GM13976 (cell line): ENCODE measurements around the gene EPHA2.
"Not testable (repeated sequence)": the region's sequence is repeated elsewhere in the genome, so short reads cannot be mapped to it uniquely, and the experiment has no call there.

Experiments
- DNase-seq: peaks from one replicate; pipeline ENCODE4 v3.0.0; 2012; ENCODE audit warnings: low spot score
- in situ Hi-C: fragments of 300-500 bp; cut with MboI; formaldehyde crosslinking; loops from one replicate; pipeline ENCODE4 v1.12.0; 2022; ENCODE audit warnings: low sequenced_read_pairs, mixed read lengths, inconsistent platforms; ENCODE audit not compliant: unreplicated experiment
- TF ChIP-seq, protein P1 (sequence below): IDR thresholded peaks from 2 replicates; pipeline ENCODE4 v1.5.1; 2012; ENCODE audit warnings: borderline replicate concordance, mild to moderate bottlenecking; ENCODE audit not compliant: insufficient read depth; ENCODE audit errors: extremely low read depth, missing control alignments, control extremely low read depth

EPHA2 gene

DNA sequence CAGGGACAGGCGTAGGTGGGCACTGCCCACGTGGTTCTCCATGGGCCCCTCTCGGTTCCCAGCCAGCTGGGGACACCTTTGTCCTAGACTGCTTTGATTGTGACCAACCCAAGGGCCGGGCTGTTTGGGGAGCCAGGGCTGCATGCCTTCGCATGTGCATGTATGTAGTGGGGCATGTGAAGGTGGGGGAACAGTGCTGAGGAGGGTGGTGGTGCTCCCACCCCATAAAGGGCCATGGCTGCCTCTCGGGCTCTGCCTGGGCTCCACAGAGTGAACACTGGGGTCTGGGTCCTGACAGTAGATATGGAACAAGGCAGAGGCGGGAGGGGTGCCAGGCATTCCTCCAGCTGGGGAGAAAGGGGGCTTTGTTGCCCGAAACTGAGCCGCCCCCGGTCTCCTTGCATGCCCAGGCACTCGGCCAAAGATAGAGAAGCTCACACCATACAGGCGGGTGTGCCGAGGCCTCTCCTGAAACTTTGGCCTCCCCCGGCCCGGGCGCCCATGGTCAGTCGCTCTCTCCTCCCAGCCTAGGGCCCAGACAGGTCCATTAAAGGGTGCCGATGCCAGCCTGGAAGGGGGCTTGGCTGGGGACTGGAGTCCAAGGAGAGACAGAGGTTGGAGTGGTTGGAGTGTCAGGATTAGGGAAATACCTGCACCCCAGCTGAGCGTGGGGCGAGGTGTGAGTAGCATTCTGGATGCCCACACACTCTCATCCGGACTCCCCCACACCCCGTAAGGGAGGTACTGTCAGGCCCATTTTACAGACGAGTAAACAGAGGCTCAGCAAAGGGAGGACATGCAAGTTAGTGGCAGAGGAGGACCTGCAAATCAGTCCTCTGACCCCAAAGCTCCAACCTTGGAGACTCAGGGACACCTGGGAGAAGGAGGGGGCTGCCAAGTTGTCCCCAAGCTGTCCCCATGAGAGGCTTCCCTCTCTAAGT is 41.1 kb downstream of the EPHA2 start:
- no peak for DNase-seq
- TF ChIP-seq, protein P1, sequence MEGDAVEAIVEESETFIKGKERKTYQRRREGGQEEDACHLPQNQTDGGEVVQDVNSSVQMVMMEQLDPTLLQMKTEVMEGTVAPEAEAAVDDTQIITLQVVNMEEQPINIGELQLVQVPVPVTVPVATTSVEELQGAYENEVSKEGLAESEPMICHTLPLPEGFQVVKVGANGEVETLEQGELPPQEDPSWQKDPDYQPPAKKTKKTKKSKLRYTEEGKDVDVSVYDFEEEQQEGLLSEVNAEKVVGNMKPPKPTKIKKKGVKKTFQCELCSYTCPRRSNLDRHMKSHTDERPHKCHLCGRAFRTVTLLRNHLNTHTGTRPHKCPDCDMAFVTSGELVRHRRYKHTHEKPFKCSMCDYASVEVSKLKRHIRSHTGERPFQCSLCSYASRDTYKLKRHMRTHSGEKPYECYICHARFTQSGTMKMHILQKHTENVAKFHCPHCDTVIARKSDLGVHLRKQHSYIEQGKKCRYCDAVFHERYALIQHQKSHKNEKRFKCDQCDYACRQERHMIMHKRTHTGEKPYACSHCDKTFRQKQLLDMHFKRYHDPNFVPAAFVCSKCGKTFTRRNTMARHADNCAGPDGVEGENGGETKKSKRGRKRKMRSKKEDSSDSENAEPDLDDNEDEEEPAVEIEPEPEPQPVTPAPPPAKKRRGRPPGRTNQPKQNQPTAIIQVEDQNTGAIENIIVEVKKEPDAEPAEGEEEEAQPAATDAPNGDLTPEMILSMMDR: no peak
- in situ Hi-C loops: no loop called here

DNA sequence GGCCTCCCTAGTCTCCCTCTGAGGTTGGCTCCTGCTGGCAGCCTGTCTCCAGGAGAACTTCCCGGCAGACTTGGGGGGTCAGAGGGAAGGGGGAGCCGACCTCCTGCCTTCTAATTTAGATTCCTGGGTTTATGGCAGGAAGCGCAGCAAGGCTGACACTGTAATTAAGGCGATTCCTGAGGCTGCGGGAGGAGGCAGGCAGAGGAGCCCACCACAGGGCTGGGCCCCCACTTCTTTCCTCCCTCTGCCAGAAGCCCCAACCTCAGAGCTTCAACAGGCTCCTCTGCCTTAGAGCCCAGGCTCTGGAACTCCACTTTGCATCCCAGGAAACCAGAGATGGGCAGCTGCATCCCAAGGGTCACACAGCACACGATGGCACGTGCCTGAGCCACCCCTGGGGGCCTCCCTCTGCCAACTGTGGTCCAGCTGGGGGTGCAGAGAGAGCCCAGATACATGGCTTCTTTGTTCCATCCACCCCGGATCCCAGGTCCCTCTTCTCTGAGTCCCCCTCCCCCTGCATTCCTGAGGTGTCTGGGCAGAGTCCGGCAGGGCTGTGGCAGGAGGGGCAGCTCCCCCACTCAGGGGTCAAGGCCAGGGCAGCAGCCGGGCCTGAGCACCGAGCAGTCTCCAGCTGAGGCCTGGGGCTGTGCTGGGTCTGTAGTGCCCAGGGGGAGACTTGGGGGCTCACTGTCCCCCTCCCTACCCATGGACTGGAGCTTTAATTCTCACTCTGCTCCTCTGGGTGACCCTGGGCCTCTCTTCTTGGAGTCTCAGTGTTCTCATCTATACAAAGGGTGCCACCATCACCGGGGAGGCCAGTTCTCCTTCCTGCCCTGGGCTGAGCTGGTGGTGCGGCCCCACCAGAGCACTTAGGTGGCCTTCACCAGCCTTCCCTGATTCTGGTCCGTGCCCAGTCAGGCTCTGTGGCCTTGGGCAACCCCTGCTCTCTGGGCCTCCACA is 43.0 kb downstream of the EPHA2 start:
- no peak for DNase-seq

DNA sequence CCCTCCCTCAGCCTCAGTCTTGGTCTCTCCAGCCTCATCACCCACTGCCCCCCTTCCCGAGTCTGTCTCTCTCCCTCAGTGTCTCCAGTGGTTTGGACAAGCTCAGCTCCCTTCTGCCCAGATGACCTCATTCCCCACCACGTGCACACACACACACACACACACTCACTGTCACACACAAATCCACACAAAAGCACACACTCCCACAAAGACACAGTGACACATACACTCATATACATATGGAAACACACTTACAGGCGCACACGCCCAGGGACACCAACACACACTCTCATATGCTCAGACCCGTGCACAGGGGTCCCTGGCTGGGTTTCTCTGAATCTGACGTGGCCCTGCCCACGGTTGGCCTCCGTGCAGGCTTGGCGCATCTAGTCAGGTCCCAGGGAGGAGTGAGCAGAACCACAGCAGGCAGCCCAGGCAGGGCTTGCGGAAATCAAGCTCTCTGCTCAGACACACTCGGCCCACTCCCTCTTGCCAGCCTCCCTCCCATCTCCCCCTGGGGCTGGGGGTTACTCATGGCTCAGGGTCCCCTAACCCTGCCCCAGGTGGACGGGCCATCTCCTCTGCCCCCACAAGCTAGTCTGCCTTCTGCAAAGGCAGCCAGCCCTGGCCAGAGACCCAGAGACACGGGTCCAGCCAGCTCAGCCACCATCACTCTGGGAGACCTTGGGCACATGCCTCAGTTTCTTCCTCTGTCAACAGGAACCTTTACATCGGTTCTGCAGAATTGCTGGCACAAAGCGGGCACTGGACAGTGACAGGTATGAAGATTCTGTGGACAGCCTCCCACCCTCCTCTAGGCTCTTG is 43.9 kb downstream of the EPHA2 start:
- no peak for DNase-seq
- TF ChIP-seq, protein P1: no peak
- in situ Hi-C loops: no loop called here

More for the DNA sequence above, 43.0 kb downstream of the EPHA2 start:
- in situ Hi-C loops: no loop called here
- TF ChIP-seq, protein P1: no peak

DNA sequence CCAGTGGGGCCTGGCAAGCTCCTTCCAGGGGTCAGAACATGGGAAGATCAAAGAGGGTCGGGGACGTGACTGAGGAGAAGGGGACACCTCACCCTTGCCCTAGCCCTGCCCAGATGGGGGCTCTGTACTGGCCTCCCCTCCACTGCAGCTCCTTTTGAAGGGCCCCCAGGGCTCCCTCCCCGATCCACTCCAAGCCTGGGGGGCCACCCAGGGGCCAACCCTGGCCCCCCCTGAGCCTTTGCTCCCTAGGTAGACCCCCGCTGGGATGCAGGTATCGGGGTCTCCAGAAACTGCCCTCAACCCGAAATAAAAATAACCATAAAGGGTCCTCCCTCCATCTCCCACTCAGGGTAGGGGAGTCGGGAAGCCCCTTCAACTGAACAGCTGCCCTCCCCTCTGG is 45.0 kb downstream of the EPHA2 start:
- in situ Hi-C loops: no loop called here
- TF ChIP-seq, protein P1: no peak
- no peak for DNase-seq

DNA sequence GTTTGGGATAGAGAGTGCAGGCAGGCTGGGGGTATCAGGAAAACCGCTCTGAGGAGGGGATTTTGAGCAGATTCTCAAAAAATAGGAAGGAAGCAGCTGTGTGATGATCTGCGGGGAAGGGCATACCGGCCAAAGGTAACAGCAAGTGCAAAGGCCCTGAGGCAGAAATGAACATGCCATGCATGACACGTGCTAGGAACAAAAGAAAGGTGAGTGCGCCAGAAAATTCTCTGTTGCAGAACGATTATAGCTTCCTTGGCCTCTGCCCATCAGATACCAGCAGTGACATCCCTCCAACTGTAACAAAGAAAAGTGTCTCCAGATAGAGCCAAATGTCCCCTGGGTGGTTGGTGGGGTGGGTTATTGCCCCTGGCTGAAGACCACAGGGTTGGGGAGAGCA is 45.4 kb downstream of the EPHA2 start:
- TF ChIP-seq, protein P1: no peak
- in situ Hi-C loops: no loop called here
- no peak for DNase-seq

DNA sequence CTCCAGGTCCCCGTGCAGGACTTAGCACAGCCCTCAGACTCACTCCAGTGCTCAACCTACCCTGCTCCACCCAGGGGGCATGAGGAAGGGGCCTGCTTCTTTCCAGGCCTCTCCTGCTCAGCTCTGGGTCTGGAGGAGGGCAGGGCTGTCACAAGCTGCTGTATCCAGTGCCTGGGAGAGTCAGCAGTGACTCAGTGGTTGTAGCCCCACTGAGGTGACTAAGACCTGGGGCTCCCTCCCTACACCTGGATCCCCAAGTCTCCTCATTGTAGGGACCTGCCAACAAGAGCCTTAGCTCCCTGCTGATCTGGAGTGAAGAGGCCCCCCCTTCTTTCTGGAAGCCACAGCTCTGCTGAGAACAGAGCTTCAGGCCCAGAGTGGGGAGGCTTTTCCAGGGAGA is 46.3 kb downstream of the EPHA2 start:
- TF ChIP-seq, protein P1: no peak
- no peak for DNase-seq
- in situ Hi-C loops: no loop called here

DNA sequence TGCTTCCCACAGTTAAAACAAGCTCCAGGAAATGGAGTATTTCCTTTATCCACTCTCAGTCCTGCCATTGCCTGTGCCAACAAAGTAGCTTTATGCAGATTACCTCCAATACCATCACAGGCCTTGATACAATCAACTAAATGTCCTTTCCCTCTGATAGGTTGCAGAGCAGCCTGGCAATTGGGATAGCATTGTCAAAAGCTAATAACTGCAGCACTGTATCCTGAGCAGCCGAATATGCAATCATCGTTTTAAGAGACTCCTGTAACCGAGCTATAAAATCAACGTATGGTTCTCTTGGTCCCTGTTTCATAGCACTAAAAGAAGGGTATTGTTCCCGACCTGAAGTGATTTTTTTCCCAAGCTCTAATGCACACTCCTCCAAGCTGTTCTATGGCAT is 48.8 kb downstream of the EPHA2 start:
- in situ Hi-C loops: not testable (repeated sequence)

More for the DNA sequence above, 48.8 kb downstream of the EPHA2 start:
- not testable (repeated sequence) for DNase-seq
